Caki2 (cell line): ENCODE data around the gene ITGAE. TPM values are rescaled to one million over a fixed set of nuclear protein-coding genes. Genes with fewer than 3 reads are reported as not detected.
"Not testable (repeated sequence)": the region's sequence is repeated elsewhere in the genome, so short reads cannot be mapped to it uniquely, and the experiment has no call there.

Experiments
- DNase-seq: peaks from one replicate; pipeline ENCODE4 v3.0.0-alpha.2; 2015; ENCODE audit warnings: low read depth
- in situ Hi-C: cut with HindIII; loops from 2 replicates; pipeline ENCODE4 v1.10.0; 2016; ENCODE audit warnings: low sequenced_read_pairs, low pct_unique_long_range_greater_than_20kb, mixed read lengths
- total RNA-seq: library from RNA; depleted of rRNA; stranded (reverse); fragments of >200 nt; shearing (Covaris generic); gene quantifications from 2 replicates; pipeline ENCODE4 v1.2.3, GENCODE V29; 2014; ENCODE audit warnings: low replicate concordance

ITGAE gene
- total RNA-seq, 1 experiment from 2014 or later = 38.1 TPM

DNA sequence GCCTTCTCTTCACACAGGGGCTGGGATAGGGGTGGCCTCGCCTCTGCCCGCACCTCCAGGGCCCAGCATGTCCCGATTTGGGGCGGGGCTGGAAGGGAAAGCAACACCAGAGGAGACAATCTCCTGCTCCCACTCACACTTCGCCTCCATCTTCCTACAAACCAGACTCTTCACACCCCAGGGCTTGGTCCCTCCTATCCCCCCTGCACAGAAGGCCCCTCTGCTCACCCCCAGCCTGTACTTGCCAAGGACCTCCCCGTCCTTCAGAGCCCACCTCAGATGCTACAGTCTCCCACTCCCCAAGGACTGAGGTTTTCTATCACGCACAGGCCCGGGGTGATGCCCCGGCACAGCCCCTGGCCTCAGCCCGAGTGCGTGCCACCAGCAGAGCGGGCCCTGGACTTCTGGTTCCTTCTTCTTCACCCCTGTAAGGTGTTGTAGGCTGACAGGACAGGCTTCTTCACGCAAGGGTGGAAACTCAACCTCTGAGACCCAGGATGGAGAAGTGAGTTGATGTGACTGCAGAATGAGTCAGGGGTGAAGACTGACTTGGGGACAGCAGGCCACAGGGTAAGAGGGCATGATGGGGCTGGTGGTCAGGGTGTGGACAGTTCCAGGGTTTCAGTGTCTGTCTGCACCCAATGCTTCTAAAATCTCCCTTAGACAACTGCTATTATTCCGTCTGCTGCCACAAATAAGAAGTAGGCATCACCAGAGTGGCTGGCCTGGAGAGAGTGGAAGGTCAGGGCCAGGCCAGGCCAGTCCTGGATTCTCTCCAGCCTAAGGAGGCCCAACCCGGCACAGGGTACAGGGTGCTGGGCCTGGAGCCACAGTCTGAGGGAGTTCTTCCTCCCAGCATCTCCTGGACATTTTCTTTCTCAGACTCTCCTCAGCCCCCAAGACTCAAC, 2.5 kb downstream of the ITGAE start:
- in situ Hi-C loops = no loop called here
- DNase-seq = no peak

DNA sequence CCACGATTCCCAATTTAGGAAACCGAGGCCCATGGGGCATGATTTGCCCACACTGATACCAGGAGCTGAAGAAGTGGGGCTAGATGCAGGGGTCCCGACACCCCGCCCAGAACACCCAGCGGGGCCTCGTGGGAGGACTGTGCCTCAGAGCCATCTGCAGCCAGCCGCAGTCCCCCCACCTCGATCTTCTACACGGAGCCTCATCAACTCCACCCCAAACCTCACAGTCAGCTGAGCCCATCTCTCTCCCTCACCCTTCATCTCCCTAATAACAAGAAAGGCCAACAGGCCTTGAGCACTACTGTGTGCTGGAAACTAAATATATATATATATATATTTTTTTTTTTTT, 4.2 kb downstream of the ITGAE start:
- in situ Hi-C loops = no loop called here

DNA sequence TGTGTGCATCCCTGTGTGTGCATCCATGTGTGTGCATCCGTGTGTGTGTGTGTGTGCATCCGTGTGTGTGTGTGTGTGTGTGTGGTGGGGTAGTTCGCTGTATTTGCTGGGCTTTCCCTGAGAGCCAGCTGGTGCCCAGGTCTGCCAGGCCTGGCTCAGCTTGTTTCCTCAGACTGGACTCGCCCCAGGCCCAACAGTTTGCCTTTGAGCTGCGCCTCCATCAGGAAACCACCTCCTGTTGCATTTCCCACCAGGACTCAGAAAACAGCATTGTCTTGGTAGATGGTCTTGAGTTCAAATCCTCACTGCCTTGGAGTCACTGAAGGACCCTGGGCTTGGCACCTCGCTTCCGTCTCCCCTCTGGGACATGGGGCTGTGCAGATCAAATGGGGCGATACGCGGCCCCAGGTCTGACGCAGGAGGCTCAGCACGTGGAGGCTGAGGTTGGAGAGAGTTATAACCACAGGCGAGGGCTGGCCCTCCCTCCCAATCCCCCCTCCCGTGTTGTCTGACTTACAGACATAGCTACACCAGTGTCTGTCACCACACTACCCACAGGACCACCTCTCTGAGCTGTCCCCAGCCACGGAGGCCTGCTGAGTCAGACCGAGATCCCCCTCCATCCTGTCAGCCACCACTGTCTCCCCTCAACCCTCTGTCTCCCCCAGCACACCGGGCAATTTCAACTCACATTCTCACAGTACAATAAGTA, 4.7 kb downstream of the ITGAE start:
- in situ Hi-C loops = no loop called here
- DNase-seq = no peak

More for the DNA sequence above, 4.2 kb downstream of the ITGAE start:
- DNase-seq = no peak

DNA sequence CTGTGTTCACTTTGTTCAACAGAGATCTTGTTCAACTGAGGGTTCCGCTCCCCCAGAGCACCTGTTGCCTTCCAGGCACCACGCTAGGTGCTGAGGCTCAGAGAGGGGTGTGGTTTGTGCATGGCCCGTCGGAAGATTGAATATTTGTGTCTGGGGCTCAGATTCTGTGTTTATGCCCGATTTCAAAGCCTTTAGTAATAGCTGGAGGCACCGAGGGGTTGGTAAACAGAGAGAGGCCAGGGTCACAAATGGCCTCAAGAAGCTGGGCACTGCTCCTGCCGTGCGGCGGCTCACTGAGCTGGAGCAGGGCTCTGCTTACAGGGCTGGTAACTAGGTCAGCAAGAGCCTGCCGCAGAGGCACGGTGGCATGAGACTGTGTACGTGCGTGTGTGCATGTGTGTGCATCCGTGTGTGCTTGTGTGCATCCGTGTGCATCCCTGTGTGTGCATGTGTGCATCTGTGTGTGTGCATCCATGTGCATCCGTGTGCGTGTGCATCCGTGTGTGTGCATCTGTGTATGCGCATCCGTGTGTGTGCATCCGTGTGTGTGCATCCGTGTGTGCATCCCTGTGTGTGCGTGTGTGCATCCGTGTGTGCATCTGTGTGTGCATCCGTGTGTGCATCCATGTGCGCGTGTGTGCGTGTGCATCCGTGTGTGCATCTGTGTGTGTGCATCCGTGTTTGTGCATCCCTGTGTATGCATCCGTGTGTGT, 5.4 kb downstream of the ITGAE start:
- DNase-seq = peak; percentile 71
- in situ Hi-C loops = no loop called here

DNA sequence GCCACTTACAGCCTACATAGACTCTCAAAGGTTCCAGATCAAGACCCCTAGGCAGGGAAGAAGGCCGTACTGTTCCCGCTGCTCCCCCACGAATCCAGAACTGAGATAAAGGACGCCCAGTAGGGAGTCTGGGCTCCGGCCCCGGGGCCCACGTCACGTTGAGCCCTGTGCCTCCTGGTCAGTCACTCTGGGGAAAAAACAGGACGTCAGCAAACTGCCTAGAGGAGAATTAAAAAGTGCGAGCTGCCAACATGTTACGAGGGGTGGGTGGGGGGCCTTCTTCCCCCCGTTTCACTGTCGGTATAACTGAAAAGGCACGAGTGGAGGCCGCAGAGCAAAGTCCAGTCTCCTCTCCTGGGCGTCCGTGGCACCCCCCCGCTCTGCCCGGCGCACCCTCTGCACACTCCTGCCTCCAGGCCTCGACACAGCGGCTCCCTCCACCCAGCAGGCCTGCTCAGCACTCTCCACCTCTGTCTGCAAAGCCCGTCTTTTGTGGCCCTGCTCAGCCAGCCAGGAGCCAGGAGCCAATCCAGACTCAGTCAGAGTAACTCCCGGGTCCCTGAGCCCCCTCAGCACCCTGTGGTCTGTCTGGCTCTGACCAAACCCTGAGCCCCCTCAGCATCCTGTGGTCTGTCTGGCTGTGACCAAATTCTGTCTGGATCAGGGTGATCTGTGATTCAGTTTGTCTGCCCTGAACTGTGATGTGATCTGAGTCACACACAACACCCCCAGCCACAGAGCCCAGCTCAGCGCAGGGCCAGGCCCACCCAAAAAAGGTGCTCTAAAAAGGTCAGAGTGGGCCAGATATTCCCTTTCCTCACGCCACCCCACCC, 6.2 kb downstream of the ITGAE start:
- in situ Hi-C loops = no loop called here

DNA sequence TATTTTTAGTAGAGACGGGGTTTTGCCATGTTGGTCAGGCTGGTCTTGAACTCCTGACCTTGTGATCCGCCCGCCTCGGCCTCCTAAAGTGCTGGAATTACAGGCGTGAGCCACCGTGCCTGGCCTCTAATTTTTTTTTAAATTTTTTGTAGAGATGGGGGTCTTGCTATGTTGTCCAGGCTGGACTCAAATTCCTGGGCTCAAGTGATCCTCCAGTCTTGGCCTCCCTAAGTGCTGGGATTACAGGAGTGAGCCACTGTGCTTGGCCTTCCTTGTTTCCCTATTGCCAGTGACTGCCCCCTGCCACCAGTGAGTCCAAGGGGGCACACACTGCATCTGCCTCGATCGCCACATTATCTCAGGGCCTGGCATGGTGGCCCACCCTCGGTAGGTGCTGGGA, 6.8 kb downstream of the ITGAE start:
- in situ Hi-C loops = not testable (repeated sequence)

More for the DNA sequence above, 6.2 kb downstream of the ITGAE start:
- DNase-seq = peak; percentile 73

DNA sequence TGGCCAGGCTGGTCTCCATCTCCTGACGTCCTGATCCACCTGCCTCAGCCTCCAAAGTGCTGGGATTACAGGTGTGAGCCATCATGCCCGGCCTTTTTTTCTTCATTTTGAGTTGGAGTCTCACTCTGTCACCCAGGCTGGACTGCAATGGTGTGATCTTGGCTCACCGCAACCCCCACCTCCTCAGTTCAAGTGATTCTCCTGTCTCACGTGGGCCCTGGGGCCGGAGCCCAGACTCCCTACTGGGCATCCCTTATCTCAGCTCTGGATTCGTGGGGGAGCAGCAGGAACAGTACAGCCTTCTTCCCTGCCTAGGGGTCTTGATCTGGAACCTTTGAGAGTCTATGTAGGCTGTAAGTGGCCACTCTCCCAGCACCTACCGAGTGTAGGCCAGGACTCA, 7.7 kb downstream of the ITGAE start:
- DNase-seq, in situ Hi-C loops: not testable (repeated sequence)

More for the DNA sequence above, 6.8 kb downstream of the ITGAE start:
- DNase-seq = not testable (repeated sequence)

DNA sequence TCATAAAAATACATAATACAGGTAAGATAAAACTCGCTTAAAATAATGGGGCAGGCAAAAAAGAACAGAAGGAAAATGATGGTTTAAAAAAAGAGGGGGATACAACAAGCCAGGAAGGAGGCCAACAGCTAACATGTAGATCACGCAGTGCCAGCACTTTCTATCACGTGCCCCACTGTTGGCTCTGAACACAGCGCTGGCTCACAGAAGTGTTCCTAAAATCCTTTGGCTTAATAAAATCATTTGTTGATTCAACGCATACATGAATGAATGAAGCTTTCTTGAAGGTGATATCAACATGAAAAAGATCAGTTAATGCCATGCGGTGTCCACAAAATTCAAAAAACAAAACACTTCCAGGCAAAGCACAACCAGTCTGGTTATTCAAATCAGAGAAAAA, 8.5 kb downstream of the ITGAE start:
- in situ Hi-C loops = no loop called here
- no peak for DNase-seq

DNA sequence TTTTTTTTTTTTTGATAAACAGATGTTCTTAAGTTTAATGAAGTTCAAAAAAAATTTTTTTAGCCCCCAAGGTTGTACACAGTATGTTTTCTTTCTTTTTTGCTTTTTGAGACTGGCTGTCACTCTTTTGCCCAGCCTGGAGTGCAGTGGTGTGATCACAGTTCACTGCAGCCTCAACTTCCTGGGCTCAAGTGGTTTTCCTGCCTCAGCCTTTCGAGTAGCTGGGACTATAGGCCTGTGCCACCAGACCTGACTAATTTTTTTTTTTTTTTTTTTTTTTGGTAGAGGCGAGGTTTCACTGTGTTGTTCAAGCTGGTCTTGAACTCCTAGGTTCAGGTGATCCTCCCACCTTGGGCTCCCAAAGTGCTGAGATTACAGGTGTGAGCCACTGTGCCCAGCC, 12.8 kb downstream of the ITGAE start:
- in situ Hi-C loops = no loop called here
- no peak for DNase-seq

DNA sequence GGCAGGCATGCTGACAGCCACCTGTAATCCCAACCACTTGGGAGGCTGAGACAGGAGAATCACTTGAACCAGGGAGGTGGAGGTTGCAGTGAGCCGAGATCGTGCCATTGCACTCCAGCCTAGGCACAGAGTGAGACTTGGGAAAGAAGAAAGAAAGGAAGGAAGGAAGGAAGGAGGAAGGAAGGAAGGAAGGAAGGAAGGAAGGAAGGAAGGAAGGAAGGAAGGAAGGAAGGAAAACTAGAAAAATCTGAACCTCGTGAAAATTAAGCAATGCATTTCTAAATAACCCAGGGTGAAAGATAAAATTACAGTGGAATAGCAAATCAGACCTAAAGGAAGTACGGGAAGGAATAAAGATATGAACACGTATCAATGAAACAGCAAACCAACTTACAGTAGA, 15.7 kb downstream of the ITGAE start:
- in situ Hi-C loops, DNase-seq: not testable (repeated sequence)

DNA sequence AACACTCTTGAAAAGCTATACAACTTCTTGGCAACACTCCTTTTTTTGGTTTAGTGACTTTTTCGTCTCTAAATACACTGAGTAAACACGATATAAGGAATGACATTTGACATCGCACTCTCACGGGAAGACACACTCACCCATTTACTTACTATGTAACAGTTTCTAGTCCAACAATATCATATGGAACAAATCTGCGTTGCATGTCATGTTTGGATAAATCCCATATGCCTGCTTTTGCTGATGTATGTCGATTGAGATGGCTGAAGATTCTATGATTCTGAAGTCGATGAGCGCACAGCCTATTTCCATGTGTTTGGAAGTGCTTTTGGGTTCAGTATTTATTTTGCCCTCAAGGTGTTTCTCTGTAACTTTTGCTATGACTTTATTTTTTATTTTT, 18.2 kb downstream of the ITGAE start:
- in situ Hi-C loops = no loop called here
- DNase-seq = no peak

DNA sequence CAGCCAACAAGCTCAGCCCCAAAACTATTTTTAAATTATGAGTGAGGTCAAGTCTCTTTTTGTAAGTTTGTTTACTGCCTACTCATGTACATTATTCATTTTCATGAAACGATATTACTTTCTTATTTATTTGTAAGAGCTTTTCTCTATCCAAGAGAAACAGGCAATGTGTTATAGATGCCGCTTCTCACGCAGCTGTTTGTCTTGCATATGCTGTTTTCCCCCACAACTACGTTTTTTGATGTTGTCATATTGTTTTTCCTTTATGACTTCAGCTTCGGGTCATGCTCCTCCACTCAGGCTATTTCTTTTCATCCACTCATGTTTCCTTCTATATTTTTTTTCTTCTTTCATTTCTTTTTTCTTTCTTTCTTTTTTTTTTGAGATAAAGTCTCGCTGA, 20.0 kb downstream of the ITGAE start:
- DNase-seq = no peak
- in situ Hi-C loops = no loop called here

DNA sequence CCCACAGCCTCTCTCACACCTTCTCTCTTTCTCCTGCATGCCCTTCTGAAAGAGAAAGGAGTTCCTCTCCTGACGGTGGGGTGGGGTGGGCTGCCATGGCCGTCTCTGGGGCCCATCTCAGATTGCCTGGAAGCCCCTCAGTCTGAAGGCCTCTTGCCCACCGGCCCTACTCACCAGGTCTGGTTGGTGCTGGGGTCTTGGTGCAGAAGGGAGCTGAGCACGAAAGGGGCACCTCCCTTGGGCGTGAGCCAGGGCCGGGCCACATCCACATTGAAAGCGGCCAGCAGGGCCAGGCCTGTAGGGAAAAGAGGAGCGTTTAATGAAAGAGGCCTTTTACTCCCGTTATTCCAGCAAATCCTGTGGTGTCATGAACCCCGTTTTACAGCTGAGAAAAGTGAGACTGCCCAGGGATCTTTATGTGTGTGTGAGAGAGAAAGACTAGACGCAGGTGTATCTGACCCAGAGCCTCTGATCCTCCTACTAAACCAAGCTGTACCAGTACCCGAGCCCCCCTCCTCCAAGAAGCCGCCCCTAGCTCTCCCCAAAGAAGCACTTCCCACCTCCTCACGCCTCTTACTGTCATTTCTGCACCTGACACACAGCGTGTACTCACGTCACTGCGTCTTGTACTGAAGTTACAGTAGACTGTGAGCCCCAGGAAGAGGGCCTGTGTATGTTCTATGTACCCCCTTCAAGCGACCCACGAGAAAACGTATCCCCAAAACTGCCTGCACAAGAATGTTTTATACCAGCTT, 23.4 kb downstream of the ITGAE start:
- DNase-seq = no peak
- in situ Hi-C loops = no loop called here

DNA sequence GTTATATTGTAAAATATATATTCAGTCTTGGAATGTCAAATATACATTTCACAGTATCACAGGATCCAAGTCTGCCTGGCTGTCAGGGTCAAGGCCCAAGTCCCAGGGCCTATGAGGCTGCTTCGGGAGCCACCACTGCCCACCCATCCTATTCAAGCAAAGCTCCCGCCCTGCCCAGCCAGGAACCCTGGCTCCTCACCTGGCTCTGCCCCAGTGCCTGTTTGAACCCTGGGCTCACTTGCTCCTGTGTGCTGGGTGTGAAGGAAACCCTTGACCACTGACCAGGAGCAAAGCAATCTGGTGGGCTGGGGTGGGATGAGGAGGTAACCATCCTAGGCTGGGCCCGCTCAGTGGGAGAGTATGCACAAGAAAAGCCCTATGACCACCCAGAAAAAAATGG, 27.0 kb downstream of the ITGAE start:
- in situ Hi-C loops = no loop called here
- no peak for DNase-seq

DNA sequence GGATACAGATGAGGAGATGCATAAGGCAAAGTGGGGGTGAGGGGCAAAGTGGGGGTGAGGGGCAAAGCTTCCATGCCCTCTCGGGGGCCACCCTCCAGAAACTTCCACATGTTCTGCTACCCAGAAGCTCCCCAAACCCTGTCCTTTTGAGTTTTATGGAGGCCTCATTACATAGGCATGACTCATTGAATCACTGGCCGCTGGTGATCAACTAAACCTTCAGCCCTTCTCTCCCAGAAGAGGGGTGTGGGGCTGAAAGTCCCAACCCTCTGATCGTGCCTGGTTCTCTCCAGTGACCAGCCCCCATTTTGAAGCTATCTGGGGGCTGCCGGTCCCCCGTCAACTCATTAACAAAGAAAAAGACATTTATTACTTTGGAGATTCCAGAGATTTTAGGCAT, 27.5 kb downstream of the ITGAE start:
- in situ Hi-C loops = no loop called here
- no peak for DNase-seq

DNA sequence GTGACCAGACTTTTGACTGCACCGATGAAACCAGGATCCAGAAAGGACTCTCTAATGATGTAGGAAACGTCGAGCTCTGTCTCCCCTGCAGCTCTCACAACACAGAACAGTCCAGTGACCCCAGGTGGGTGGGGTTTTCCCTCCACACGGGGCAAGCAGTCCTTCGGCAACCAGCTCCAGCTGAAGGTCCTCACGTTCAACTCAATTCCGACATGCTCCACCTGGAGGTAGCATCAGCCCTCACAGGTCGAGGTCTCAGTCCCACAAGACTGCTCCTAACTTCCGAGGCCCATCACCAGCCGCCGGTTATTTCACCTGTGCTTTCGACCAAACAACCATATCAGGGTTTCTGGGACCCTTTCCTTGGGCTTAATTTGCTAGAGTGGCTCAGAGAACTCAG, 28.2 kb downstream of the ITGAE start:
- in situ Hi-C loops = no loop called here
- DNase-seq = no peak

DNA sequence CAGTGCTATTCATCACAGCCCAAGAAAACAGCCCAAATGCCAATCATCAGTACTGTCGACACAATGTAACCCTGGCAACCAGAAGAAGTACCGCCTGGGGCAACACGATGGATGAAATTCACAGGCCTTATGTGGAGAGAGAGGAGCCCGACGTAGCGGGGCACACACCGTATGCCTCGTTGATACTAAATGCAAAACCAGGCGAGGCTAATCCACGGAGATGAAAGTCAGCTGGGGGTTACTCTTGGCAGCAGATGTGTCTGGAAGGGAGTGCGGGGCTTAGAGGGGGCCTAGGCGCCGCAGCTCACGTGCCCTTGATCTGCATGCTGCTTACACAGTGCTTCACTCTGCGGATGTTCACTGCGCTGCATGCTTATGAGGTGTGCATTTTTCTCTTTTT, 29.8 kb downstream of the ITGAE start:
- DNase-seq = no peak
- in situ Hi-C loops = no loop called here

DNA sequence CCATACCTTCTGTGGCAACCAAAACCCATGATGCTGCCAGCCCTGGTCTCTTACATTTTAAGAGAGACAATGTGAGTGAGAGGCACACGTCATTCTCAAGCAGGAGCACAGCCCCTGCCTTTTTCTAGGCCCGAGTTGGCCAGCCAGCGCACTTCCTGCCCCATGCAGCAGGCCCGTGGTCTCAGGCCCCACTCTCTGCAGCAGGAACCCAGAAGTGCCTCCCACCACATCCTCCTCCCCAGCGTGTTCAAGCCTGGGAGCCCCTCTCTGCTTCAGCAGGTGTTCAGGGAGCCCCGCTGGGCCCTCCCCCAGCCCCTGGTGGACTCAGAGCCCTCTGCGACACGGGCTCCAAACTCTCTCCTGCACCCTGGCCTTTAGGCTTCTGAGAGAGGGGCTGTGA, 30.5 kb downstream of the ITGAE start:
- in situ Hi-C loops = no loop called here
- no peak for DNase-seq
